ENCODE measurements around the gene HRNR. TPM values are rescaled to one million over a fixed set of nuclear protein-coding genes. Genes with fewer than 3 reads are reported as not detected.

HRNR gene
- polyA plus RNA-seq, 1 donor from 2014 or later: not detected

GRCh38 chr1:152168535-152168868 is 55.5 kb downstream of the HRNR start:
- Histone ChIP-seq H3K4me2 (ENCODE audit: low read length) (no peak overlapping the region), H3K9me2 (ENCODE audit: insufficient read depth, low read length) (no peaks in the 10 kb centered on the region), H3K36me3 (ENCODE audit: insufficient read depth, low read length) (no peaks in the 10 kb centered on the region), H3K27me3 (ENCODE audit: insufficient read depth, low read depth, low read length) (no peaks in the 10 kb centered on the region), H2AFZ (ENCODE audit: low read depth, low read length) (no peak overlapping the region), H3K9me3 (ENCODE audit: low read length) (no peaks in the 10 kb centered on the region), H4K20me1 (ENCODE audit: insufficient read depth) (no peaks in the 10 kb centered on the region), H3K27ac (ENCODE audit: low read length) (no peak overlapping the region), H3K79me2 (replicated peaks; ENCODE audit: insufficient read depth, low read length) (no peaks in the 10 kb centered on the region), H3K4me3 (ENCODE audit: low read length) (no peak overlapping the region), H3K9ac (ENCODE audit: low read length) (no peak overlapping the region), H3F3A (ENCODE audit: insufficient read depth, low read length, poor library complexity, severe bottlenecking) (no peaks in the 10 kb centered on the region)
- no peak for TF ChIP-seq REST (IDR thresholded peaks at IDR 0.05; ENCODE audit: borderline replicate concordance)
- TF ChIP-seq SMC3 (conservative IDR thresholded peaks at IDR 0.05; ENCODE audit: poor library complexity): no peak
- TF ChIP-seq TAF1 (IDR thresholded peaks at IDR 0.05; ENCODE audit: low read depth): no peak
- TF ChIP-seq POLR2AphosphoS5 (IDR thresholded peaks at IDR 0.05): no peak
- no peak for TF ChIP-seq CTCF (IDR thresholded peaks at IDR 0.05; ENCODE audit: poor library complexity, severe bottlenecking)
- no peak for TF ChIP-seq EP300 (conservative IDR thresholded peaks at IDR 0.05; ENCODE audit: poor library complexity, severe bottlenecking)
- no peak for TF ChIP-seq MXI1 (conservative IDR thresholded peaks at IDR 0.05; ENCODE audit: poor library complexity, severe bottlenecking)
- TF ChIP-seq RAD21 (conservative IDR thresholded peaks at IDR 0.05): no peak
- TF ChIP-seq EZH2 (IDR thresholded peaks at IDR 0.05; ENCODE audit: borderline replicate concordance, insufficient read depth, low read length, poor library complexity, severe bottlenecking): no peak

GRCh38 chr1:152167835-152168534 is 56.0 kb downstream of the HRNR start:
- H3K36me3 ChIP-seq (ENCODE audit: insufficient read depth, low read length): no peaks in the 10 kb centered on the region
- H3K9me2 ChIP-seq (ENCODE audit: insufficient read depth, low read length): no peaks in the 10 kb centered on the region
- no peaks in the 10 kb centered on the region for H3K79me2 ChIP-seq (replicated peaks; ENCODE audit: insufficient read depth, low read length)
- no peak overlapping the region for H3K4me3 ChIP-seq (ENCODE audit: low read length)
- H3K27me3 ChIP-seq (ENCODE audit: insufficient read depth, low read depth, low read length): no peaks in the 10 kb centered on the region
- TF ChIP-seq RAD21 (conservative IDR thresholded peaks at IDR 0.05) (no peak), EP300 (conservative IDR thresholded peaks at IDR 0.05; ENCODE audit: poor library complexity, severe bottlenecking) (no peak), EZH2 (IDR thresholded peaks at IDR 0.05; ENCODE audit: borderline replicate concordance, insufficient read depth, low read length, poor library complexity, severe bottlenecking) (no peak), CTCF (IDR thresholded peaks at IDR 0.05; ENCODE audit: poor library complexity, severe bottlenecking) (no peak), POLR2AphosphoS5 (IDR thresholded peaks at IDR 0.05) (no peak), REST (IDR thresholded peaks at IDR 0.05; ENCODE audit: borderline replicate concordance) (no peak), SMC3 (conservative IDR thresholded peaks at IDR 0.05; ENCODE audit: poor library complexity) (no peak), MXI1 (conservative IDR thresholded peaks at IDR 0.05; ENCODE audit: poor library complexity, severe bottlenecking) (no peak), TAF1 (IDR thresholded peaks at IDR 0.05; ENCODE audit: low read depth) (no peak)
- no peaks in the 10 kb centered on the region for H3F3A ChIP-seq (ENCODE audit: insufficient read depth, low read length, poor library complexity, severe bottlenecking)
- no peaks in the 10 kb centered on the region for H4K20me1 ChIP-seq (ENCODE audit: insufficient read depth)
- H2AFZ ChIP-seq (ENCODE audit: low read depth, low read length): no peak overlapping the region
- no peak overlapping the region for H3K9ac ChIP-seq (ENCODE audit: low read length)
- no peaks in the 10 kb centered on the region for H3K9me3 ChIP-seq (ENCODE audit: low read length)
- no peak overlapping the region for H3K27ac ChIP-seq (ENCODE audit: low read length)
- no peak overlapping the region for H3K4me2 ChIP-seq (ENCODE audit: low read length)

Measured in neural cell (in vitro differentiated cells).